ENCODE data around the gene NDUFA12.

DNA sequence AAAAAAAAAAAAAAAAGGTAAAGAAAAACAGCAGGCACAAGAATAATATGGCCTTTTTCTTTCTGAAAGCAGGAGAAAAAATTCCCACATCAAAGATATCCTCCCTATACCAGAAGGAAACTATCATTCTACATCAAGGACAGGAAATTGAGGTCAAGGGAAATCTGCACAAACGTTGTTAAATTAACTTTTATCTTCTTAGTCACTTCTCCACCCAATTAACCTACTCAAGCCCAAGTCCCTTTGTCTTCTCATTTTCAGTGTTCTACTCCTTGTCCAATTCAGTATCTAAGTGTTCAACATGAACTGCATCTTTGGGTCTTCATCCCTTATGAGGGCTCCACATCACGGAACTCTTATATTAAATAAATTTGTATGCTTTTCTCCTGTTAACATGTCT is 15.7 kb downstream of the NDUFA12 start:
- TF ChIP-seq, protein P1, sequence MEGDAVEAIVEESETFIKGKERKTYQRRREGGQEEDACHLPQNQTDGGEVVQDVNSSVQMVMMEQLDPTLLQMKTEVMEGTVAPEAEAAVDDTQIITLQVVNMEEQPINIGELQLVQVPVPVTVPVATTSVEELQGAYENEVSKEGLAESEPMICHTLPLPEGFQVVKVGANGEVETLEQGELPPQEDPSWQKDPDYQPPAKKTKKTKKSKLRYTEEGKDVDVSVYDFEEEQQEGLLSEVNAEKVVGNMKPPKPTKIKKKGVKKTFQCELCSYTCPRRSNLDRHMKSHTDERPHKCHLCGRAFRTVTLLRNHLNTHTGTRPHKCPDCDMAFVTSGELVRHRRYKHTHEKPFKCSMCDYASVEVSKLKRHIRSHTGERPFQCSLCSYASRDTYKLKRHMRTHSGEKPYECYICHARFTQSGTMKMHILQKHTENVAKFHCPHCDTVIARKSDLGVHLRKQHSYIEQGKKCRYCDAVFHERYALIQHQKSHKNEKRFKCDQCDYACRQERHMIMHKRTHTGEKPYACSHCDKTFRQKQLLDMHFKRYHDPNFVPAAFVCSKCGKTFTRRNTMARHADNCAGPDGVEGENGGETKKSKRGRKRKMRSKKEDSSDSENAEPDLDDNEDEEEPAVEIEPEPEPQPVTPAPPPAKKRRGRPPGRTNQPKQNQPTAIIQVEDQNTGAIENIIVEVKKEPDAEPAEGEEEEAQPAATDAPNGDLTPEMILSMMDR (conservative IDR thresholded peaks at IDR 0.05; ENCODE audit: low read depth, low read length) = no peak
- TF ChIP-seq CHD1 (IDR thresholded peaks at IDR 0.05; ENCODE audit: low read depth, low read length) = no peak
